Upper lobe of left lung (tissue), 4 donors: Measurements from ENCODE around the gene SNTB2.

Source experiments
- CTCF ChIP-seq, 6 experiments: fragments of 450-650 bp in 4 of 6; fragments of 200-600 bp in 2 of 6; sonication (generic) in 2 of 6; IDR thresholded peaks; one replicate each; pipeline ENCODE4 v1.5.1; 2016 to 2019; ENCODE audit warnings: antibody characterized with exemption in 6 of 6
- EP300 ChIP-seq, 4 donors: sonication (generic); formaldehyde crosslinking; IDR thresholded peaks; one replicate each; pipeline ENCODE4 v1.5.1; 2017; ENCODE audit warnings: antibody characterized with exemption in 4 of 4, control low read depth in 2 of 4
- POLR2A ChIP-seq, 4 donors: fragments of 450-650 bp; IDR thresholded peaks; one replicate each; pipeline ENCODE4 v1.5.1; 2016 to 2017; ENCODE audit warnings: antibody characterized with exemption in 4 of 4, mild to moderate bottlenecking in 2 of 4

DNA sequence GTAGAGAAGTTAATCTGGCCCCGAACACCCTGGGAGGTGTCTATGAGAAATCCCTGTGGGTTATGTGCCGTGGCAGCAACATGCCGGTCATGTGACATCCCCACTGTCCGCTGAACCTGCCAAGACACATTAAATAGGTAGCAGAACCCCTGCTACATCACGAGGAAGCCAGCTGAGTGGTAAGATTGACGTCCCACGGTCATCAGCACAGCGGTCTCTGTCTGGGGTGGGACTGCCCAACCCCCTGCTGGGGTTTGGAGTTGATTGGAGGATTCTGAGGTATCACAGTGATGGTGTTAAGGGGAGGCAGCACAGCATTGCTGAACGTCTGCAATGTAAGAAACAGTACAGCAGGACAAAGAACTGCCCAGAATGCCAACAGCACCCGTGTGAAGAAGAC lies 162.6 kb downstream of the SNTB2 start:
- TF ChIP-seq CTCF (IDR thresholded peaks at IDR 0.05) (no peak), POLR2A (IDR thresholded peaks at IDR 0.05) (no peak), EP300 (IDR thresholded peaks at IDR 0.05) (no peak)
